ENCODE data around the gene GBP5.

- TF ChIP-seq, protein P1, sequence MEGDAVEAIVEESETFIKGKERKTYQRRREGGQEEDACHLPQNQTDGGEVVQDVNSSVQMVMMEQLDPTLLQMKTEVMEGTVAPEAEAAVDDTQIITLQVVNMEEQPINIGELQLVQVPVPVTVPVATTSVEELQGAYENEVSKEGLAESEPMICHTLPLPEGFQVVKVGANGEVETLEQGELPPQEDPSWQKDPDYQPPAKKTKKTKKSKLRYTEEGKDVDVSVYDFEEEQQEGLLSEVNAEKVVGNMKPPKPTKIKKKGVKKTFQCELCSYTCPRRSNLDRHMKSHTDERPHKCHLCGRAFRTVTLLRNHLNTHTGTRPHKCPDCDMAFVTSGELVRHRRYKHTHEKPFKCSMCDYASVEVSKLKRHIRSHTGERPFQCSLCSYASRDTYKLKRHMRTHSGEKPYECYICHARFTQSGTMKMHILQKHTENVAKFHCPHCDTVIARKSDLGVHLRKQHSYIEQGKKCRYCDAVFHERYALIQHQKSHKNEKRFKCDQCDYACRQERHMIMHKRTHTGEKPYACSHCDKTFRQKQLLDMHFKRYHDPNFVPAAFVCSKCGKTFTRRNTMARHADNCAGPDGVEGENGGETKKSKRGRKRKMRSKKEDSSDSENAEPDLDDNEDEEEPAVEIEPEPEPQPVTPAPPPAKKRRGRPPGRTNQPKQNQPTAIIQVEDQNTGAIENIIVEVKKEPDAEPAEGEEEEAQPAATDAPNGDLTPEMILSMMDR (IDR thresholded peaks at IDR 0.05 in 4 of 5, conservative IDR thresholded peaks at IDR 0.05 in 1 of 5): no peak
- TF ChIP-seq POLR2A (IDR thresholded peaks at IDR 0.05): no peak
Measured at GRCh38 chr1:89286549-89287180, 14.0 kb upstream of the GBP5 start.
